ENCODE data around the gene PWWP3B.
"Not testable (repeated sequence)": the region's sequence is repeated elsewhere in the genome, so short reads cannot be mapped to it uniquely, and the experiment has no call there.

The PWWP3B gene

GRCh38 chrX:106171293-106171820 lies 3.3 kb downstream of the PWWP3B start:
- no peak for DNase-seq (ENCODE audit: low spot score)
- no peak for TF ChIP-seq CTCF (IDR thresholded peaks at IDR 0.05; ENCODE audit: extremely low read depth, insufficient read depth, missing control alignments)
- in situ Hi-C loops (cut with MboI; ENCODE audit: low pct_unique_long_range_greater_than_20kb, low sequenced_read_pairs, unreplicated experiment) = no loop called here

GRCh38 chrX:106177106-106177981 lies 9.2 kb downstream of the PWWP3B start:
- DNase-seq (ENCODE audit: low spot score) = no peak
- TF ChIP-seq CTCF (IDR thresholded peaks at IDR 0.05; ENCODE audit: extremely low read depth, insufficient read depth, missing control alignments) = no peak
- in situ Hi-C loops (cut with MboI; ENCODE audit: low pct_unique_long_range_greater_than_20kb, low sequenced_read_pairs, unreplicated experiment) = no loop called here

DNA sequence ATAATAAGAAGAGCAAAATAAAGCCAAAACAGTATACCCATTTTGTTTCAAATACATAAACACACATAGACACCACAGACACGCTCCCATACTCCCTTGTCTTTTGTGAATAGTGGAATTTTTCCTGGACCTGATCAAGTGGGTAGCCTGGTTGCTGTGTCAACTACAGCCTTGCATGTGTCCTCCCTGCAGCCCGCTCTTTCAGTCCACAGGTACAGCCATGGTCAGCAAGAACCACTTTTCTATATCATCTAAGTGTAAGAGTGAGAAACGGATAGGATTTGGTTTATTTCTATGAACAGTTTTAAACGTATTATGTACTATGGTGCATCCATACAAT lies 9.8 kb downstream of the PWWP3B start:
- in situ Hi-C loops (cut with MboI; ENCODE audit: low pct_unique_long_range_greater_than_20kb, low sequenced_read_pairs, unreplicated experiment) = no loop called here
- TF ChIP-seq CTCF (IDR thresholded peaks at IDR 0.05; ENCODE audit: extremely low read depth, insufficient read depth, missing control alignments) = no peak
- DNase-seq (ENCODE audit: low spot score) = no peak

DNA sequence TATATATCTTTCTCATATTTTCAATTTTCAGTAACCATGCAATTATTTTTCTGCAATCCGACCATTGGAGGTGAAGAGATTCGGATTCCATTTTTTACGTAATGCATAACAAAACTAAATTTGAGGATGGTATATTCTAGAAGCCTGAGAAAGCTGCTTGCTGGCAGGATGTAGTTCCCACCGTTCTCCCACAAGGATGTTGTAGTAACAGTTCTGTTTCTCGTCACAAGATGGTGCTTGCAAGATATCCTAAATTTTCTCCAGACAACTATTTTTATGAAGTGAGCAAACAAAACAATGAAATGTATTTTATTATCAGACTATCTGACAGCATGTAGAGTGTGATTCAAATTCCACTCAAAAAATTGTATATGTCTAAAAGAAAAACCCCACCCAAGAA lies 10.7 kb downstream of the PWWP3B start:
- no peak for TF ChIP-seq CTCF (IDR thresholded peaks at IDR 0.05; ENCODE audit: extremely low read depth, insufficient read depth, missing control alignments)
- in situ Hi-C loops (cut with MboI; ENCODE audit: low pct_unique_long_range_greater_than_20kb, low sequenced_read_pairs, unreplicated experiment) = no loop called here
- no peak for DNase-seq (ENCODE audit: low spot score)

DNA sequence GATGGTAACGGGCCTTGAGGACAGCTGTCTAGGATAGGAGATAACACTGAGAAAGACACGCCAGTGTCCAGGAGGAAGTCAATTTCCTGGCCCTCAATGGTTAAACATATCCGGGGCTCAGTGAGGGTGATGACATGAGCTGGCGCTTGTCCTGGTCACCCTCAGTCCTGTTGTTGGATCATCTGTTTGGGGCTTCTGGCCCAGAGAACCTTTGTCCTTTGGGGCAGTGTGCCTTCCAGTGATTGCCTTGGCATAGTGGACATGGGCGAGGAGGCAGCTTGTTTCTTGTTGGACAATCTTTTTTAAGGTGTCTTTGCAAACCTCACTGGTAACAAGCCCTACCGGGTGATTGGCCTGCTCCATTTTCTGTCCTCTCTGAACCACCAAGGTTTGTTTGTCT lies 15.6 kb downstream of the PWWP3B start:
- DNase-seq (ENCODE audit: low spot score); in situ Hi-C loops (cut with MboI; ENCODE audit: low pct_unique_long_range_greater_than_20kb, low sequenced_read_pairs, unreplicated experiment): not testable (repeated sequence)

DNA sequence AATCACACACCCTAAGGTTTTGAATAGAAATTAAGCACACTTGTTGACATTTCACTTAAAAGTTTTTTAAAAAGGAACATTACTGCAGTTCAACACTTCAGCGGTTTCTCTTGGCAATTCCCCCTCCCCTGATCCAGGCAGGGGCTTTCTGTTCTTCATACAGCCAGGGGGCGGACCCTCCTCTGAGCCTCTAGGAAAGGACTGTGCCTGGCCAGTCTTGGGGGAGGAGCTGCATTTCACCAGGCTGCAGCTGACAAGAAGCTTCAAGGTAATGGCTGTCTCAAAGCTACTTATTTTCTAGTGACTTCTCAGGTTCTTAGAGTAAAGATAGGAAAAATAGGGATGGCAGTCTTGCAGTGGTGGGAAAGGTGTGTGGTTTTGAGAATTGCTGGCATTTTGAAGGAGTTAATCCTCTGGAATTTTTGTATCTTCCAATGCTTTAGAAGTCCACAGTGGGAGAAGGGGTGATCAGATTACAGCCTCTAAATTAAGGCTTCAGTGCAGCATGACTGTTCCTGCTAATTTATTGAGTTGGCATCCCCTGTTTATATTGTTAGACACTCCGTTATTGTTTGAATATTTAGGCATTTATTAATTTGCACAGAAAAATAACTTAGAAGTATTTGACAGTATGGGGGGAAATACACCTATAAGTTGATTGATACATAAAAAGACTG lies 33.5 kb downstream of the PWWP3B start:
- no peak for DNase-seq (ENCODE audit: low spot score)
- no peak for TF ChIP-seq CTCF (IDR thresholded peaks at IDR 0.05; ENCODE audit: extremely low read depth, insufficient read depth, missing control alignments)
- in situ Hi-C loops (cut with MboI; ENCODE audit: low pct_unique_long_range_greater_than_20kb, low sequenced_read_pairs, unreplicated experiment) = no loop called here

- in situ Hi-C loops (cut with MboI; ENCODE audit: low pct_unique_long_range_greater_than_20kb, low sequenced_read_pairs, unreplicated experiment) = no loop called here
- no peak for TF ChIP-seq CTCF (IDR thresholded peaks at IDR 0.05; ENCODE audit: extremely low read depth, insufficient read depth, missing control alignments)
- DNase-seq (ENCODE audit: low spot score) = no peak
Observed at GRCh38 chrX:106203315-106203714, 35.2 kb downstream of the PWWP3B start.

Measured in GM13977 (cell line).